ENCODE results near the gene EXOC1. TPM values are rescaled to one million over a fixed set of nuclear protein-coding genes. Genes with fewer than 3 reads are reported as not detected.

The EXOC1 gene
- total RNA-seq, 1 donor from 2014 or later: 52.0 TPM

- Mint-ChIP-seq H3K27ac (no peak overlapping the region), H3K4me3 (no peak overlapping the region), H3K36me3 (no peaks in the 10 kb centered on the region), H3K4me1 (no peaks in the 10 kb centered on the region), H3K27me3 (ENCODE audit: insufficient read depth, low read depth) (no peaks in the 10 kb centered on the region), H3K9me3 (peaks cover 16% of the 10 kb centered on the region)
- DNase-seq (ENCODE audit: low spot score): no peak
- no peaks in the 10 kb centered on the region for H3K36me3 ChIP-seq
- peaks cover 7% of the 10 kb centered on the region for H3K4me1 ChIP-seq
- no peaks in the 10 kb centered on the region for H3K27me3 ChIP-seq
- TF ChIP-seq, protein P1, sequence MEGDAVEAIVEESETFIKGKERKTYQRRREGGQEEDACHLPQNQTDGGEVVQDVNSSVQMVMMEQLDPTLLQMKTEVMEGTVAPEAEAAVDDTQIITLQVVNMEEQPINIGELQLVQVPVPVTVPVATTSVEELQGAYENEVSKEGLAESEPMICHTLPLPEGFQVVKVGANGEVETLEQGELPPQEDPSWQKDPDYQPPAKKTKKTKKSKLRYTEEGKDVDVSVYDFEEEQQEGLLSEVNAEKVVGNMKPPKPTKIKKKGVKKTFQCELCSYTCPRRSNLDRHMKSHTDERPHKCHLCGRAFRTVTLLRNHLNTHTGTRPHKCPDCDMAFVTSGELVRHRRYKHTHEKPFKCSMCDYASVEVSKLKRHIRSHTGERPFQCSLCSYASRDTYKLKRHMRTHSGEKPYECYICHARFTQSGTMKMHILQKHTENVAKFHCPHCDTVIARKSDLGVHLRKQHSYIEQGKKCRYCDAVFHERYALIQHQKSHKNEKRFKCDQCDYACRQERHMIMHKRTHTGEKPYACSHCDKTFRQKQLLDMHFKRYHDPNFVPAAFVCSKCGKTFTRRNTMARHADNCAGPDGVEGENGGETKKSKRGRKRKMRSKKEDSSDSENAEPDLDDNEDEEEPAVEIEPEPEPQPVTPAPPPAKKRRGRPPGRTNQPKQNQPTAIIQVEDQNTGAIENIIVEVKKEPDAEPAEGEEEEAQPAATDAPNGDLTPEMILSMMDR (IDR thresholded peaks at IDR 0.05): no peak
- TF ChIP-seq EZH2phosphoT487 (IDR thresholded peaks at IDR 0.05): no peak
- TF ChIP-seq EZH2 (IDR thresholded peaks at IDR 0.05): no peak
- H3K79me2 ChIP-seq (ENCODE audit: low read depth): no peaks in the 10 kb centered on the region
- no peak overlapping the region for H3K27ac ChIP-seq
- no peaks in the 10 kb centered on the region for H4K20me1 ChIP-seq (ENCODE audit: low read depth)
- H3K4me2 ChIP-seq: peak overlapping the region; percentile 18
- H3F3A ChIP-seq (ENCODE audit: low read depth): no peaks in the 10 kb centered on the region
- H3K4me3 ChIP-seq: no peak overlapping the region
- no peak overlapping the region for H3K9ac ChIP-seq
- no peaks in the 10 kb centered on the region for H3K9me3 ChIP-seq (ENCODE audit: low read depth)
- H2AFZ ChIP-seq (replicated peaks): no peak overlapping the region
These were observed 86.0 kb downstream of the EXOC1 start for GRCh38 chr4:55939421-55939820.

DNA sequence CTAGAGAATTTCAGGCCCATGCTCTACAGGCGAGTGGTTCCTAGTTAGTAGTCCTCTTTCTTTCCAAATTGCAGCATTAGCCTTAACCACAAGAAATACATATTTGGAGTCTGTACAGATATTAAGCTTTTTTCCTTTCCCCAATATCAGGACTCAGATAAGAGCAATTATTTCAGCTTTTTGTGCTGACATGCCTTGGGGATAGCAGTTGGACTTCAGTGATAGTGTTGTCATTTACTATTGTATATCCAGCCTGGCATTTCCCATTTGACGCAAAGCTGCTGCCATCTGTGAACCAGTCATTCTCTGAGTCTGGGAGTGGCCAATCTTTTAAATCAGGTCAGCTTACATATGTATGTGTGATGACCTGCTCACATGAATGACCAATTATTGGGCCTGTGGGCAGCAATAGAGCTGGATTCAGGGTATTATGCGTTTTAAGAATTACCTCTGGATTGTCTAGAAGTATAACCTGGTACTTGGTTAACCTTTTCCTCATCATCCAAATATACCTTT, 88.5 kb downstream of the EXOC1 start:
- H3K4me2 ChIP-seq: no peak overlapping the region
- no peaks in the 10 kb centered on the region for H3K27me3 ChIP-seq
- peaks cover 7% of the 10 kb centered on the region for H3K4me1 ChIP-seq
- H3K9me3 ChIP-seq (ENCODE audit: low read depth): no peaks in the 10 kb centered on the region
- TF ChIP-seq, protein P1 (IDR thresholded peaks at IDR 0.05): no peak
- TF ChIP-seq EZH2phosphoT487 (IDR thresholded peaks at IDR 0.05) (no peak), EZH2 (IDR thresholded peaks at IDR 0.05) (no peak)
- H3K27ac ChIP-seq: no peak overlapping the region
- H3K27me3 Mint-ChIP-seq (ENCODE audit: insufficient read depth, low read depth): no peaks in the 10 kb centered on the region
- no peaks in the 10 kb centered on the region for H3K36me3 ChIP-seq
- no peaks in the 10 kb centered on the region for H3K79me2 ChIP-seq (ENCODE audit: low read depth)
- no peaks in the 10 kb centered on the region for H3K36me3 Mint-ChIP-seq
- no peaks in the 10 kb centered on the region for H4K20me1 ChIP-seq (ENCODE audit: low read depth)
- H3F3A ChIP-seq (ENCODE audit: low read depth): no peaks in the 10 kb centered on the region
- no peak for DNase-seq (ENCODE audit: low spot score)
- no peak overlapping the region for H2AFZ ChIP-seq (replicated peaks)
- H3K4me1 Mint-ChIP-seq: no peaks in the 10 kb centered on the region
- H3K4me3 Mint-ChIP-seq: no peak overlapping the region
- no peak overlapping the region for H3K27ac Mint-ChIP-seq
- H3K9ac ChIP-seq: no peak overlapping the region
- H3K4me3 ChIP-seq: no peak overlapping the region
- peaks cover 10% of the 10 kb centered on the region for H3K9me3 Mint-ChIP-seq

DNA sequence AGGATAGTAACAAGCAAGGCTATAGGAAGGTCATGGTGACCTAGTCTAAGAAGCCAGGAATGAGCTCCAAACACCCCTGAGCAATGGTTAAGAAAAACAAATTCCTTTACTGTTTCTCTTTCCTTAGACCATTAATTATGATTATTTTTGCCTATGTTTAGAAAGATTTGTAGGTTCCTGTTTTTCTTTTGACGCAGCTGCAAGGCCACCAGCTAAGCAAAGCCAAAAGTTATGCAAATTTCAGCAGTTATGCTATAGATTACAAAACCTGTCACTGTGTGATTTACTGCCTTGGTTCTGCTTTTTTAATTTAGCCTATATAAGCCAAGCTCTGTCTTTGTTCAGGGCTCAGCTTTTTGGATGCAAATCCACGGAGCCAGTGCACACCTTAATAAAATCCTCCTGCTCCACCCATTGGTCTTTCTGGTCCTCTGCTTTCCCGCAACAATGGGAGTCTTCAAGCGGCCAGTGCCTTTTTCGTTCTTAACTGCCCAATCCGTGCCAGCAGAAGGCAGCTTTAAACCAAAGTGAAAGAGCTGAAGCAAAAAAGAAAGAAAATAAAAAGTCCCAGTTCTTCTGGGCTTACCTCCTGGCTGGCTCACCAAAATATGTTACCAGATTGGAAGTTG, 93.9 kb downstream of the EXOC1 start:
- H3K27ac Mint-ChIP-seq: no peak overlapping the region

More for the DNA sequence above, 93.9 kb downstream of the EXOC1 start:
- H3K4me2 ChIP-seq: no peak overlapping the region
- peaks cover 32% of the 10 kb centered on the region for H3F3A ChIP-seq (ENCODE audit: low read depth)
- peaks cover 7% of the 10 kb centered on the region for H3K36me3 ChIP-seq
- H3K4me3 ChIP-seq: no peak overlapping the region
- H3K9me3 ChIP-seq (ENCODE audit: low read depth): no peaks in the 10 kb centered on the region
- no peak overlapping the region for H2AFZ ChIP-seq (replicated peaks)
- H3K4me1 ChIP-seq: peaks cover 17% of the 10 kb centered on the region
- Mint-ChIP-seq H3K4me3 (peak overlapping the region; percentile 96), H3K9me3 (no peaks in the 10 kb centered on the region), H3K4me1 (peaks cover 17% of the 10 kb centered on the region), H3K36me3 (peaks cover under 1% of the 10 kb centered on the region), H3K27me3 (ENCODE audit: insufficient read depth, low read depth) (no peaks in the 10 kb centered on the region)
- no peak overlapping the region for H3K9ac ChIP-seq
- no peaks in the 10 kb centered on the region for H3K27me3 ChIP-seq
- H3K27ac ChIP-seq: no peak overlapping the region
- TF ChIP-seq EZH2phosphoT487 (IDR thresholded peaks at IDR 0.05) (no peak), EZH2 (IDR thresholded peaks at IDR 0.05) (no peak)
- TF ChIP-seq, protein P1 (IDR thresholded peaks at IDR 0.05): no peak
- H4K20me1 ChIP-seq (ENCODE audit: low read depth): no peaks in the 10 kb centered on the region
- no peak for DNase-seq (ENCODE audit: low spot score)
- H3K79me2 ChIP-seq (ENCODE audit: low read depth): peaks cover 31% of the 10 kb centered on the region

All from neural progenitor cell (in vitro differentiated cells).